ENCODE data around the gene KLHL36. TPM values are rescaled to one million over a fixed set of nuclear protein-coding genes. Genes with fewer than 3 reads are reported as not detected.

The KLHL36 gene
- total and polyA plus RNA-seq, 9 of the 15 experiments (the other 6 are each of a cell fraction or from before 2014, with no cell fraction given) = 2.1 to 51.2 (median 18.5) TPM

DNA sequence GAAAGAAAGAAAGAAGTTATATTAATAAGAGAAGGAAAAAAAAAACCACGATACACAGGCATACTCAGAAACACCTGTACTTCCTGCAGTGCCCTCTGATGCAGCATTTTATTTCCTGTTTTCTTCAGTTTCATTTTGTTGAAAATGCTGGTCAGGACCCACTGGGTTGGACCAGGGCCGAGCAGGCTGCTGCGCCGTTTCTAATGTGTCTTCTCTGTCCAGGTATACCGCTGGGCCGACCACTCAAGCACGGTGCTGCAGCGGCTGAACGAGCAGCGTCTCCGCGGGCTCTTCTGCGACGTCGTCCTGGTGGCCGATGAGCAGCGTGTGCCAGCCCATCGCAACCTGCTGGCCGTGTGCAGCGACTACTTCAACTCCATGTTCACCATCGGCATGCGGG, 8.3 kb downstream of the KLHL36 start:
- BruUV-seq (replicated peaks) = no TSS peak
- Histone ChIP-seq H3K4me1 (replicated peaks in 1 of 2; ENCODE audit: control insufficient read depth in 2 of 2, insufficient read depth in 2 of 2, low read length in 2 of 2) (peaks cover 0 to 1% of the 10 kb centered on the region in 2 experiments; a peak in 1 of 5 replicates), H2AFZ (ENCODE audit: low read depth, low read length) (no peak overlapping the region), H3K79me2 (ENCODE audit: control insufficient read depth, insufficient read depth, low read length) (no peaks in the 10 kb centered on the region), H3K9me1 (ENCODE audit: control insufficient read depth, insufficient read depth, low read length) (no peaks in the 10 kb centered on the region), H3K4me3 (no peak overlapping the region), H3K27ac (ENCODE audit: extremely low read depth, low read depth, low read length) (no peak overlapping the region), H4K20me1 (replicated peaks; ENCODE audit: control insufficient read depth, insufficient read depth, low read length) (peaks cover 7% of the 10 kb centered on the region; the same call in 1 of the 2 replicates), H3K36me3 (ENCODE audit: control insufficient read depth, insufficient read depth, low read length) (peaks cover 78% of the 10 kb centered on the region), H3K9me3 (replicated peaks; ENCODE audit: control insufficient read depth, insufficient read depth, low read depth, low read length) (no peaks in the 10 kb centered on the region), H3K27me3 (ENCODE audit: control insufficient read depth in 2 of 2, insufficient read depth in 2 of 2, low read length in 2 of 2) (no peaks in the 10 kb centered on the region), H3K9ac (ENCODE audit: insufficient read depth in 1 of 2, low read depth in 2 of 2, low read length in 2 of 2) (no peak overlapping the region), H3K4me2 (ENCODE audit: insufficient read depth, low read length) (no peak overlapping the region)
- 99% methylated on average over 22 of the region's 22 CpGs for WGBS (ENCODE audit: insufficient coverage, low coverage, missing lambda C conversion rate)
- intact Hi-C loops (cut with micrococcal nuclease) (no loop called here), in situ Hi-C loops (cut with MboI) (no loop called here)
- FAIRE-seq (no peak), DNase-seq (ENCODE audit: extremely low read depth in 1 of 4, low spot score in 3 of 4) (no peak), ATAC-seq (no peak)
- POLR2A ChIA-PET = no interaction called here
- CTCF ChIA-PET (ENCODE audit: low intra/inter-chr PET ratio) = no interaction called here
- TF ChIP-seq, protein P1, sequence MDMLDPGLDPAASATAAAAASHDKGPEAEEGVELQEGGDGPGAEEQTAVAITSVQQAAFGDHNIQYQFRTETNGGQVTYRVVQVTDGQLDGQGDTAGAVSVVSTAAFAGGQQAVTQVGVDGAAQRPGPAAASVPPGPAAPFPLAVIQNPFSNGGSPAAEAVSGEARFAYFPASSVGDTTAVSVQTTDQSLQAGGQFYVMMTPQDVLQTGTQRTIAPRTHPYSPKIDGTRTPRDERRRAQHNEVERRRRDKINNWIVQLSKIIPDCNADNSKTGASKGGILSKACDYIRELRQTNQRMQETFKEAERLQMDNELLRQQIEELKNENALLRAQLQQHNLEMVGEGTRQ (CRISPR knock-in tag; IDR thresholded peaks at IDR 0.05) = no peak
- TF ChIP-seq NR4A1 (CRISPR knock-in tag; IDR thresholded peaks at IDR 0.05) (no peak), NR4A1 (tag; IDR thresholded peaks at IDR 0.05) (no peak), COPS2 (conservative IDR thresholded peaks at IDR 0.05) (no peak), PCBP1 (IDR thresholded peaks at IDR 0.05; ENCODE audit: low read depth, low read length, poor library complexity, severe bottlenecking) (no peak)
- TF ChIP-seq, protein P2, sequence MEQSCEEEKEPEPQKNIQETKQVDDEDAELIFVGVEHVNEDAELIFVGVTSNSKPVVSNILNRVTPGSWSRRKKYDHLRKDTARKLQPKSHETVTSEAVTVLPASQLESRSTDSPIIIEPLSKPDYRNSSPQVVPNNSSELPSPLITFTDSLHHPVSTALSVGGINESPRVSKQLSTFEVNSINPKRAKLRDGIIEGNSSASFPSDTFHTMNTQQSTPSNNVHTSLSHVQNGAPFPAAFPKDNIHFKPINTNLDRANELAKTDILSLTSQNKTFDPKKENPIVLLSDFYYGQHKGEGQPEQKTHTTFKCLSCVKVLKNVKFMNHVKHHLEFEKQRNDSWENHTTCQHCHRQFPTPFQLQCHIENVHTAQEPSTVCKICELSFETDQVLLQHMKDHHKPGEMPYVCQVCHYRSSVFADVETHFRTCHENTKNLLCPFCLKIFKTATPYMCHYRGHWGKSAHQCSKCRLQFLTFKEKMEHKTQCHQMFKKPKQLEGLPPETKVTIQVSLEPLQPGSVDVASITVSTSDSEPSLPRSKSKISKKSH (CRISPR knock-in tag; IDR thresholded peaks at IDR 0.05) = no peak
- TF ChIP-seq, protein P3, sequence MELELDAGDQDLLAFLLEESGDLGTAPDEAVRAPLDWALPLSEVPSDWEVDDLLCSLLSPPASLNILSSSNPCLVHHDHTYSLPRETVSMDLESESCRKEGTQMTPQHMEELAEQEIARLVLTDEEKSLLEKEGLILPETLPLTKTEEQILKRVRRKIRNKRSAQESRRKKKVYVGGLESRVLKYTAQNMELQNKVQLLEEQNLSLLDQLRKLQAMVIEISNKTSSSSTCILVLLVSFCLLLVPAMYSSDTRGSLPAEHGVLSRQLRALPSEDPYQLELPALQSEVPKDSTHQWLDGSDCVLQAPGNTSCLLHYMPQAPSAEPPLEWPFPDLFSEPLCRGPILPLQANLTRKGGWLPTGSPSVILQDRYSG (tag; conservative IDR thresholded peaks at IDR 0.05; ENCODE audit: low read depth) = no peak
- TF ChIP-seq, protein P4, sequence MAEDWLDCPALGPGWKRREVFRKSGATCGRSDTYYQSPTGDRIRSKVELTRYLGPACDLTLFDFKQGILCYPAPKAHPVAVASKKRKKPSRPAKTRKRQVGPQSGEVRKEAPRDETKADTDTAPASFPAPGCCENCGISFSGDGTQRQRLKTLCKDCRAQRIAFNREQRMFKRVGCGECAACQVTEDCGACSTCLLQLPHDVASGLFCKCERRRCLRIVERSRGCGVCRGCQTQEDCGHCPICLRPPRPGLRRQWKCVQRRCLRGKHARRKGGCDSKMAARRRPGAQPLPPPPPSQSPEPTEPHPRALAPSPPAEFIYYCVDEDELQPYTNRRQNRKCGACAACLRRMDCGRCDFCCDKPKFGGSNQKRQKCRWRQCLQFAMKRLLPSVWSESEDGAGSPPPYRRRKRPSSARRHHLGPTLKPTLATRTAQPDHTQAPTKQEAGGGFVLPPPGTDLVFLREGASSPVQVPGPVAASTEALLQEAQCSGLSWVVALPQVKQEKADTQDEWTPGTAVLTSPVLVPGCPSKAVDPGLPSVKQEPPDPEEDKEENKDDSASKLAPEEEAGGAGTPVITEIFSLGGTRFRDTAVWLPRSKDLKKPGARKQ (CRISPR knock-in tag; IDR thresholded peaks at IDR 0.05) = no peak
